ENCODE data around the gene RAB32.

RAB32 gene

DNA sequence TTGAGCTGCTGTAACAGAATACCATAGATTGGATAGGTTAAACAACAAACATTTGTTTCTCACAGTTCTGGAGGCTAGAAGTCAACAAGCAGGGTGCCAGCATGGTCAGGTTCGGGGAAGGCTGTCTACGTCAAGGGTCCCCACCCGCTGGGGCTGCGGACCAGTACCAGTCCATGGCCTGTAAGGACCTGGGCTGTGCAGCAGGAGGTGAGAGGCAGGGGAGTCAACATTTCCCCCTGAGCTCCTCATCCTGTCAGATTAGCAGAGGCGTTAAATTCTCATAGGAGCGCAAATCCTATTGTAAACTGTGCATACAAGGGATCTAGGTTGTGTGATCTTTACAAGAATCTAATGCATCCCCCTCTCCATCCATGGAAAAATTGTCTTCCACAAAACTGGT, 58.9 kb downstream of the RAB32 start:
- TF ChIP-seq ZNF132 (tag by site-specific recombination; IDR thresholded peaks at IDR 0.05; ENCODE audit: borderline replicate concordance) (no peak), ZSCAN30 (tag by site-specific recombination; IDR thresholded peaks at IDR 0.05) (no peak), YY2 (tag by site-specific recombination; IDR thresholded peaks at IDR 0.05) (no peak), ZNF426 (tag by site-specific recombination; IDR thresholded peaks at IDR 0.05) (no peak)
- Histone ChIP-seq H3K9me3 (ENCODE audit: control insufficient read depth, insufficient read depth, low read depth, low read length) (no peaks in the 10 kb centered on the region), H3K27ac (ENCODE audit: extremely low read depth, low read depth, low read length) (no peak overlapping the region), H3K4me3 (ENCODE audit: low read depth, low read length) (no peak overlapping the region), H3K4me1 (ENCODE audit: control insufficient read depth, insufficient read depth, low read length) (no peaks in the 10 kb centered on the region), H3K36me3 (ENCODE audit: control insufficient read depth in 2 of 2, insufficient read depth in 1 of 2, low read length in 2 of 2) (no peaks in the 10 kb centered on the region)
- ChIA-PET POLR2A (no interaction called here), CTCF (interaction anchor here (0.6 kb wide), 1 partner anchor 638 kb away, joined by 3 read pairs; the partner anchor contains the start of gene SHPRH)

Measured in HEK293 (cell line).